Activated CD8-positive, alpha-beta memory T cell treated with anti-CD3 and anti-CD28 coated beads, Interleukin-2, amount 50 U/mL, for 24 hours (primary cell): Measurements from ENCODE around the gene LRRC27.

Experiments
- DNase-seq: peaks from one replicate; pipeline ENCODE4 v3.0.0-alpha.2; 2020; ENCODE audit errors: extremely low read depth

Gene LRRC27

DNA sequence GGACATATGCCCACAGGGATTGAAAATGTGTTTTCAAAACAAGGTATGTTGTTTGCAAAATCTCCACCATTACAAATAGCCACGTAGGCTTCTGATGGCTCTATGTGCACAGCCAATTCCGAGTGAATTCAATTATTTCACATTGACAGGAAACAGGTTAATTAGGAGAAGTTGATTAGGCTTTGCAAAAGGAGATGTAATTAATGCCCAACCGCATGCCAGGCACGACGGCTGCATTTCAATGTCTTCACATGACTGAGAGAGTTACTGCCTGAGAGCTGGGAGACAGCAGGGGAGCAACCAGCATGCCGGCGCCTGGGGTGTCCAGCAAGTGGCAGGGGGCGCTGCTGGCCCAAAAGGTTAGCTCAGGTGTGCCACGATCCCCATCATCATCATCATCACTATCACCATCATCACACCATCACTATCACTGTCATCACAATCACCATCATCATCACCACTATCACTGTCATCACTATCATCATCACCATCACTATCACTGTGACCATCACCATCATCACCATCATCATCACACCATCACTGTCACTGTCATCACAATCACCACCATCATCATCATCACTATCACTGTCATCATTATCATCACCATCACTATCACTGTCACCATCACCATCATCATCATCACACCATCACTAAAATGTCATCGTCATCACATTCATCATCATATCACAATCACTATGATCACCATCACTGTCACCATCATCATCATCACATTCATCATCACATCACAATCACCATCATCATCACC, 95.2 kb downstream of the LRRC27 start:
- no peak for DNase-seq

DNA sequence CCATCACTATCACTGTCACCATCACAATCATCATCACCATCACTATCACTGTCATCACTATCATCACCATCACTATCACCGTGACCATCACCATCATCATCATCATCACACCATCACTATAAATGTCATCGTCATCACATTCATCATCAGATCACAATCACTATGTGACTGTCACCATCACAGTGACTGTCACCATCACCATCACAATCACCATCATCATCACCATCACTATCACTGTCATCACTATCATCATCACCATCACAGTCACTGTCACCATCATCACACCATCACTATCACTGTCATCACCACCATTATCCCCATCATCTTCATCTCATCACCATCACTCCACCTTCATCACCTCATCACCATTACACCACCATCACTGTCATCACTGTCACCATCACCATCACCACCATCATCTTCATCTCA, 96.0 kb downstream of the LRRC27 start:
- no peak for DNase-seq

DNA sequence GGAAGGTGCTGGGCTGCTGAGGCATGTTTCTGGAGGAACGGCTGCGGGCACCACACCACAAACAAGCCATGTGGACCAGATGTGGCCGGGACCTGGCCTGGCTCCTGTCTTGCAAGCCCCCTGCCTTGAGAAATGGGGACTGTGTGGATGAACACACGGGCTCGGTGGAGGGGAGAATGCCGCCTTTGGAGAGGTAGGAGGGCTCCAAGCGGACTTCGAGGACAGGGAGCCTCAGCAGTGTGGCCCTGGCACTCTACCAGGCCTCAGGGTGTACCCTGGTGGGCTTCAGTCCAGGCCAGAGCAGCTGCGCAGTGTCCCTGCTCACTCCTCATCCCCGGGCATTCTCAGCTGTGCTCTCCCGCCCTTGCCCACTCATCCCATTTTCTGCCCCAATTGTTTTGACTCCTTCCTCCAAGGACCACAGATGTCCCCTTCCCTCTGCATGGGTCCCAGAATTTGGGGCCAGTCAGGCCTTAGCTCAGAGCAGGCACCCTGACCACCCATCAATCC, 96.5 kb downstream of the LRRC27 start:
- no peak for DNase-seq
